Measurements from ENCODE around the gene MYO7B. TPM values are rescaled to one million over a fixed set of nuclear protein-coding genes. Genes with fewer than 3 reads are reported as not detected.

Gene MYO7B
- total RNA-seq, 3 donors from 2014 or later: 0.32 to 2.3 TPM; not detected in 1

DNA sequence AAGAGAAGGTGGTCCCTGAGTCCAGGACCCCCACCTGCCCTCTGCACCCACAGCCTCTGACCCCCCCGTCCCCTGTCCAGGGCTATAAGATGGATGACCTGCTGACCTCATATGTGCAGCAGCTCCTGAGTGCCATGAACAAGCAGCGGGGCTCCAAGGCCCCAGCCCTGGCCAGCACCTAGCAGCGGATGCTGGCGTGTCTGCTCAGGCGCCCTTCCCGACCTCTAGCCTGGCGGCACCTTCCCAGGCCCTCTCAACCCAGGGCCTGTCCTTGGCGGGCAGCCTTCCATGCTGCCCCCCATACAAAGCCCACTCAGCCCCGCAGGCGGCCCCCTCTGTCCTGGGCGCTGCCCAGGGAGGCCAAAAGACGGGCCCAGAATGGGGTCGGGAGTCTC is 101.8 kb downstream of the MYO7B start:
- intact Hi-C loops (cut with DNase I; ENCODE audit: low total_unique reads): no loop called here

DNA sequence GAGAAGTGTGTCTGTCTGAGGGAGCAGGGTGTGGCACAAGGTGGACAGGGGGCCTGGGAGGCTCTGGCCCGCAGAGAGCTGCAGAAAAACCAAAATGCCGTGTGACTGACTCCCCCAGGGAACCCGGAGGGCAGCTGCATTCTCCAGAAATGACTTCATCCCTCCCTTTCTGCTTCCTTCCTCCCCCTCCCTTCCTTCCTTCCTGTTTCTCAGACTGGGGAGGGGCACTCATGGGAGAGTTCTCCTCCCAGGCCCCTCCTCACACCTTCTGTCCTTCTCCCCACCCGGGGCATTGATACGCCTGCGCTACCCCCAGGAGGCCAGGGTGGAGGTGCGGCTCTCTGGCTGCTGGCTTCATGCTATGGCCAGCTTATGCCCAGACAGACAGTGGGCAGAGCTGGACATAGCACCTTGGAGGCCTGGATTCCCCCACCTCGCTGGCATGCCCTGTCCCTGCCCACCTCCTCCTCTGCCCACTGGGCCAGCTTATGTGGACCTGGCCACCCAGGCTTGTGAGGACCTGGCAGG is 102.3 kb downstream of the MYO7B start:
- H3K27ac ChIP-seq: peak overlapping the region; percentile 66 to 93
- no peaks in the 10 kb centered on the region for H3K36me3 ChIP-seq
- TF ChIP-seq, protein P1, sequence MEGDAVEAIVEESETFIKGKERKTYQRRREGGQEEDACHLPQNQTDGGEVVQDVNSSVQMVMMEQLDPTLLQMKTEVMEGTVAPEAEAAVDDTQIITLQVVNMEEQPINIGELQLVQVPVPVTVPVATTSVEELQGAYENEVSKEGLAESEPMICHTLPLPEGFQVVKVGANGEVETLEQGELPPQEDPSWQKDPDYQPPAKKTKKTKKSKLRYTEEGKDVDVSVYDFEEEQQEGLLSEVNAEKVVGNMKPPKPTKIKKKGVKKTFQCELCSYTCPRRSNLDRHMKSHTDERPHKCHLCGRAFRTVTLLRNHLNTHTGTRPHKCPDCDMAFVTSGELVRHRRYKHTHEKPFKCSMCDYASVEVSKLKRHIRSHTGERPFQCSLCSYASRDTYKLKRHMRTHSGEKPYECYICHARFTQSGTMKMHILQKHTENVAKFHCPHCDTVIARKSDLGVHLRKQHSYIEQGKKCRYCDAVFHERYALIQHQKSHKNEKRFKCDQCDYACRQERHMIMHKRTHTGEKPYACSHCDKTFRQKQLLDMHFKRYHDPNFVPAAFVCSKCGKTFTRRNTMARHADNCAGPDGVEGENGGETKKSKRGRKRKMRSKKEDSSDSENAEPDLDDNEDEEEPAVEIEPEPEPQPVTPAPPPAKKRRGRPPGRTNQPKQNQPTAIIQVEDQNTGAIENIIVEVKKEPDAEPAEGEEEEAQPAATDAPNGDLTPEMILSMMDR (IDR thresholded peaks at IDR 0.05): no peak
- peak in 1 of 3 donors; percentile 16 for TF ChIP-seq POLR2AphosphoS5 (IDR thresholded peaks at IDR 0.05)
- intact Hi-C loops (cut with DNase I; ENCODE audit: low total_unique reads): no loop called here
- no peak for DNase-seq (ENCODE audit: low spot score in 2 of 2)
- no peaks in the 10 kb centered on the region for H3K9me3 ChIP-seq
- peaks cover 3 to 10% of the 10 kb centered on the region in 2 donors for H3K4me1 ChIP-seq
- no peaks in the 10 kb centered on the region for H3K27me3 ChIP-seq
- H3K4me3 ChIP-seq: no peak overlapping the region

More for the DNA sequence above, 101.8 kb downstream of the MYO7B start:
- peaks cover 3 to 10% of the 10 kb centered on the region in 2 donors for H3K4me1 ChIP-seq
- TF ChIP-seq, protein P1 (IDR thresholded peaks at IDR 0.05): no peak
- no peak for TF ChIP-seq POLR2AphosphoS5 (IDR thresholded peaks at IDR 0.05)
- TF ChIP-seq POLR2A (IDR thresholded peaks at IDR 0.05): no peak
- no peak for DNase-seq (ENCODE audit: low spot score in 2 of 2)
- H3K36me3 ChIP-seq: no peaks in the 10 kb centered on the region
- H3K9me3 ChIP-seq: no peaks in the 10 kb centered on the region
- H3K4me3 ChIP-seq: no peak overlapping the region
- H3K27ac ChIP-seq: peak overlapping the region; percentile 66 to 93
- no peaks in the 10 kb centered on the region for H3K27me3 ChIP-seq

GRCh38 chr2:127638361-127639110 is 103.1 kb downstream of the MYO7B start:
- Histone ChIP-seq H3K36me3 (no peaks in the 10 kb centered on the region), H3K4me3 (no peak overlapping the region), H3K27ac (peak overlapping the region; percentile 66 to 93), H3K9me3 (no peaks in the 10 kb centered on the region), H3K4me1 (peaks cover 3 to 10% of the 10 kb centered on the region in 2 donors), H3K27me3 (no peaks in the 10 kb centered on the region)
- intact Hi-C loops (cut with DNase I; ENCODE audit: low total_unique reads): no loop called here
- no peak for TF ChIP-seq POLR2AphosphoS5 (IDR thresholded peaks at IDR 0.05)
- TF ChIP-seq POLR2A (IDR thresholded peaks at IDR 0.05): no peak
- TF ChIP-seq, protein P1 (IDR thresholded peaks at IDR 0.05): no peak
- no peak for DNase-seq (ENCODE audit: low spot score in 2 of 2)

DNA sequence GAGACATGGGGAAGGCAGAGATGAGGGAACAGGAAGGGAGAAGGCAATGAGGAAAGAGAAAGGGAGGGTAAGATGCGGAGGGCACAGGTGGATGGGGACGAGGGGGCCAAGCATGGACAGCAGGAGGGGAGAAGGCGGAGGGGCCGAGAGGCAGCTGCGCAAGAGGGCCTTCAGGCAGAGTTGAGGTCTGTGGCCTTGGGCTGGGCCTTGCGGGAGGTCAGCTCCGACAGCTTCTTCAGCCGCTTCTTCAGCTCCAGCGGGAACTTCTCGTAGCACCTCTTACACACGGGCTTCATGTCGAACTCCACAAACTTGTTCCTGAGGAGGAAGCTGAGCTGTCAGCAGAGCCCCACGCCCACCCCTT is 103.6 kb downstream of the MYO7B start:
- Histone ChIP-seq H3K36me3 (no peaks in the 10 kb centered on the region), H3K9me3 (no peaks in the 10 kb centered on the region), H3K27me3 (no peaks in the 10 kb centered on the region), H3K4me3 (no peak overlapping the region), H3K4me1 (peaks cover 3 to 5% of the 10 kb centered on the region in 2 donors), H3K27ac (peak overlapping the region in 1 of 2 donors; percentile 93)
- intact Hi-C loops (cut with DNase I; ENCODE audit: low total_unique reads): no loop called here
- TF ChIP-seq, protein P1 (IDR thresholded peaks at IDR 0.05): no peak
- TF ChIP-seq POLR2AphosphoS5 (IDR thresholded peaks at IDR 0.05): no peak
- TF ChIP-seq POLR2A (IDR thresholded peaks at IDR 0.05): no peak
- DNase-seq (ENCODE audit: low spot score in 2 of 2): no peak

Measured in breast epithelium (tissue), 4 donors.